HG03135 (cell line): ENCODE data around the gene HLA-F.
A peak's percentile ranks its signal among the peaks of the same experiment; 100 is the strongest.

Experiments used
- ATAC-seq: cut with Tn5 transposase; IDR thresholded peaks from one replicate; pipeline ENCODE4 v1.9.1; 2021; ENCODE audit warnings: mild to moderate bottlenecking, moderate library complexity; ENCODE audit not compliant: unreplicated experiment

HLA-F gene

DNA sequence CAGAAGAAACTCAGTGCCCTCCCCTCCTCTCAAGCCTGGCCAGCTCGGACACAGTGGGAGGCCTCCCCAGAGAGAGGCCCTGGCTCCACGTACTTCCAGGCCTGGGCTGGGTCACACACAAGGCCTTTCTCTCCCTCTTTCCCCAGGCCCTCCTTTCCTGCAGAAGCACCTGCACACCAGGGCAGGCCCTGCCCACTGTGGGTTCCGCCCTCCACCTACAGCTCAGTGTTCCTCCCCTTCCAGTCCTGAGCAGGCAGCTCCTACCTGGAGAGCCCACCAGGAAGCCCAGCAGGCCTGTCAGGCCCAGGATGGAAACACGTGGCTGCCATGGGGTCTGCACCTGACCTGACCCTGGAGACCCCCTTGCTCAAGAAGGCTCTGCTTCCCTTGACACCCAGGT, 18.9 kb downstream of the HLA-F start:
- no peak for ATAC-seq

DNA sequence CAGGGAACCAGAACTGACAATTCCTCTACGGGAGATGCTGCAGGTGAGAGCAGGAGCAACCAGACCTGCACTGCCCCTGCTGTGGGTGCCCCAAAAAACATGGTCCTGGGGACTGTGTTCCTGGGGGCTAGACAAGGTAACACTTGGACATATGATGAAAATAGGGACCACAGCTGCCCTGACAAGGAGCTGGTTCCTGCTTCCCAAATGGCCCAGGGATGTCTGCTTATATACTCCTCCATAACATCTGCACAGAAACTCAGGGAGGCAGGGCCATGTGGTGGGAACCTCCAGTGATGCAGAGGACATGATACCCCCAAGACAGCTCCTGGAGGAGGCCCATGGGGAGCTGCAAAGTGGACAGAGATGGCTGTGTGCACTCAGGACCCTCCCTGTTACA, 19.8 kb downstream of the HLA-F start:
- ATAC-seq, result no peak

DNA sequence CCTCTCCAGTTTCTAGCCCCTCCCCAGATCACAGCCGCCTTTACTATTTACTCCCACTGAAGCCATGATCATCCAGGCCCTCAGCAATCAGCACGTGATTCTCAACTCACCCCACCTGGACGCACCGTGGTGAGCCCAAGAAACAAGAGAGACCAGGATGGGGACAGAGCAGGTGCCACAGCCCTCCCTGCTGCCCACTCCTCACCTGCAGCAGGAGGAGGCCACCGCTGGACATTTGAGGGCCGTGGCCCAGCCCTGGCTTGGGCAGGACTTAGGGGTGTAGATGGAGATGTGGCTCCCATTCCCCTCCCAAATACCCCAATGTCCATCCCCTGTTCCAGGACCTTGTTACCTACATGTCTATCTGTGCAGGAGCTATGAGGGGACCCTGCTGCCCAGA, 20.3 kb downstream of the HLA-F start:
- ATAC-seq, result no peak

DNA sequence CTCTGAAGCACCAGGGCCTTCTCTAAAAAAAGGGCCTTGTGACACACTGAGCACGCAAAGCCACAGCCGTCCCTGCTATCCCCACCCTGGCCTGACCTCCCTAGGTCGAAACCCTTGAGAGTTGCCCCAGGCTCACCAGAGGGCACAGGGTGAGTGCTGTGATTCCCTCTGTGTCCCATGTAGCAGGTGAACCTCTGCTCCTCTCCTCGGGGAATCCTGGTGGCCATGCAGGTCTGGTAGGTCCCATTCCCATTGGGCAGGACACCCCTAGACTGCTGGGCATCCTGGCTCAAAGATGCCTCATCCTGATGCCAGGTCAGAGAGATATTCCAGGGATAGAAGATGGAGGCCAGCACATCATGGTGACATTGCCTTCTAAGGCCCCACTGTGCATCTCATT, 20.9 kb downstream of the HLA-F start:
- ATAC-seq, result no peak

DNA sequence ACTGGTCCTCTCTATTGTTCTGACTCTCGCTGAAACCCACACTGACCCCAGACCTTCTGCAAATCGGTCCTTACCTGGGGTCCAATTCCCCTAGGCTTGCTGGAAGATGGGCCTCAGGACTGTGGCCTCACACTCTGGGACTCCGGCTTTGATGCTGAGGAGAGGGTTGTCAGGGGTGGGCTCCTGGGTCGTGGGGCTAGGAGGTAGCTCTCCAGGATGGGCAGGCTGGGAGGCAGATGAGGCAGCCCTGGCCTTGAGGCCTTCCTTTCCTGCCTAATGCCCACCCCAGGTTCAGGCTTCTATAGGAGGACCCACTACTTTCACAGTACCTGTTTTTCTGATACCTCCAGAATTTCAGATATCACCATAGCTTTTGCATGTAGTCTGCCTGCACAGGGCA, 21.4 kb downstream of the HLA-F start:
- no peak for ATAC-seq

DNA sequence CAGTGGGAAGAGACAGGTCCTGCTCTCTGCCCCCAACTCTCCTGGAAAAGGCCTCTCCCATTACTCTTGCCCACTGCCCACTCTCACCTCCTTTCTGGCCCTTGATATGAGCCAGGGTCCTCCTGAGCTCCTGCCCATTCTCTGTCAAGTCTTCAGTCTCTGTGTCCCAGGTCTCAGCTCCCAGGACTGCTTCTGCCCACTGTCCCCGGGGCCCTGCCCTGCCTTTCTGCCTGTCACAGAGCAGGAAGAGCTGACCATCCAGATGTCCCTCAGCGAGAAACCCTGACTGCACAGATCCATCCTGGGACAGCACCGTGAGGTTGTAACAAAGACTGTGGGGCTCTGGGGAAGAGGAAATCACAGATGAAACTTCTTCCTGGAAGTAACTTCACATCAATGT, 22.2 kb downstream of the HLA-F start:
- no peak for ATAC-seq

DNA sequence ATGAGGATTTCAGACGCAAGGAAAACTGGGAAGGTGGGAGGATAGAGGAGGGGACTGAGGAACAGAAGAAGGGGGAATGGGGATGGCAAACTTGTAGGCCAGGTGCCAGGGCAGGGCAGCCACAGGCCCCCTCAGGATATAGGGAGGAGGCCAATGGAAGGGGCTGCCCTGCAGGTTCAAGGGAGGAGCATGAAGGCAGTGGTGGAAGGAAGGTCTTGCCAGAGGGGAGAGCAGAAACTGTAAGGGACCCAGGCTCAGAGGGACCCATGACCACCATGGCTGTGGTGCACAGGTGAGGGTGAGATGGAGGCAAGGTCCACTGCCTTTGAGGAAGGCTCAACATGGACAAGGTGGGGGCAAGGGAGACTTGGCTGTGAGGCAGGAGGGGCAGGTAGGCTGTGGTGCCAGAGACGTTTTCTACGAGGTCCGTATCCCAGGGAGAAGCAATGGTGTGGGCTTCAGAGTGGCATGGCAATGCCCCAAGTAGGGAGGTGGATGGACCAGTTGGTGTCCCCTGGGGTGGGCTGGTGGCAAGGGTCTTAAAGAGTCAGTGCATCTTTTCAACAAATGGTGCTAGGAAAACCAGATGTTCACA, 22.7 kb downstream of the HLA-F start:
- ATAC-seq, result no peak

DNA sequence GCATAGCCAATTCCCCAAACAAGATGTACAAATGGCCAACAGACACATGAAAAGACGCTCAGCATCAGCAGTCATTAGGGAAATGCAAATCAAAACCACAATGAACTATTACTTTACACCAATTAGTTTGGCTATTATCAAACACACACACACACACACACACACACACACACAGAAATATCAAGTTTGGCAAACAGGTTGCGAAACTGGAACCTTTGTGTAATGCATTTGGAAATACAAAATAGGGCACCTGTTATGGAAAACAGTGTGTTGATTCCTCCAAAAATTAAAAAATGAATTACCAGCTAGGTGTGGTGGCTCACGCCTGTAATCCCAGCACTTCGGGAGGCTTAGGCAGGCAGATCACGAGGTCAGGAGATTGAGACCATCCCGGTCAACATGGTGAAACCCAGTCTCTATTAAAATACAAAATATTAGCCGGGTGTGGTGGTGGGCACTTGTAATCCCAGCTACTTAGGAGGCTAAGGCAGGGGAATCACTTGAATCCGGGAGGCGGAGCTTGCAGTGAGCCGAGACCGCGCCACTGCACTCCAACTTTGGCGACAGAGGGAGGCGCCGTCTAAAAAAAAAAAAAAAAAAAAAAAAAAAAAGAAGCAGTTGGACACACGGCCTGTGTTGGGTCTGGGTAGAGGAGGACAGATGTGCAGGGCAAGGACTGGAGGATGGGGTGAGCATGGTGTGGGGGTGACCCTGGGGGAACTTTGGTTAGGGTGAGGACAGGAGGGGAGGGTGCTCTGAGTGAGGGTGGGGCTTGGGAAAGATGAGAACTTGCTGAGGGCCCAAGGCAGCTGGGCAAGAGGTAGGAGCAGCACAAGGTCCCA, 23.8 kb downstream of the HLA-F start:
- no peak for ATAC-seq

DNA sequence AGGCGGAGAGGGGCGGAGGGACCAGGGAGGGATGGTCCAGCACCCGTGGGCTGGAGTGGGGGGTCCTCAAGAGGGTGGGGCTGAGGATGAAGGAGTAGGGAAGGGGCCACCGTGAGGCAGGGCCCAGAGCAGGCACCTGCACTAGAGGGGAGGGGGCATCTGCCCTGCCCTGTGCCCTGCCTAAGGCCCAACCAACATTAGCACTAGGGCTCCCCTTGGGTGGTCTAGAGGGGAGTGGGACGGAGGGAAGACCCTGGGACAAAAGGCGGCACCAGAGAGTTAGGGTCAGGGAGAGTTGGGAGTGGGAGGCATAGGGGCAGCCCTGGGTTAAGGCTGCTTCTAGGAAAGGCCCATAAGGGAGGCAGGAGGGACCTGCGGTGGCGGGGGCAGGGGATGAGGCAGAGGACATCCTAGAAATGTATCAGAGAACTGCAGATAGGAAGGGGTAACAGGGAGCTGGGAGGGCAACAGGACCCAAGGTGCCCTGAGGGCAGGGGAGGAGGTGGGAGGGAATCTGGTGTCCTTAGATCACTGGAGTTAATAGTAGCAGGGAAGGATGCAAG, 24.5 kb downstream of the HLA-F start:
- ATAC-seq, result no peak

DNA sequence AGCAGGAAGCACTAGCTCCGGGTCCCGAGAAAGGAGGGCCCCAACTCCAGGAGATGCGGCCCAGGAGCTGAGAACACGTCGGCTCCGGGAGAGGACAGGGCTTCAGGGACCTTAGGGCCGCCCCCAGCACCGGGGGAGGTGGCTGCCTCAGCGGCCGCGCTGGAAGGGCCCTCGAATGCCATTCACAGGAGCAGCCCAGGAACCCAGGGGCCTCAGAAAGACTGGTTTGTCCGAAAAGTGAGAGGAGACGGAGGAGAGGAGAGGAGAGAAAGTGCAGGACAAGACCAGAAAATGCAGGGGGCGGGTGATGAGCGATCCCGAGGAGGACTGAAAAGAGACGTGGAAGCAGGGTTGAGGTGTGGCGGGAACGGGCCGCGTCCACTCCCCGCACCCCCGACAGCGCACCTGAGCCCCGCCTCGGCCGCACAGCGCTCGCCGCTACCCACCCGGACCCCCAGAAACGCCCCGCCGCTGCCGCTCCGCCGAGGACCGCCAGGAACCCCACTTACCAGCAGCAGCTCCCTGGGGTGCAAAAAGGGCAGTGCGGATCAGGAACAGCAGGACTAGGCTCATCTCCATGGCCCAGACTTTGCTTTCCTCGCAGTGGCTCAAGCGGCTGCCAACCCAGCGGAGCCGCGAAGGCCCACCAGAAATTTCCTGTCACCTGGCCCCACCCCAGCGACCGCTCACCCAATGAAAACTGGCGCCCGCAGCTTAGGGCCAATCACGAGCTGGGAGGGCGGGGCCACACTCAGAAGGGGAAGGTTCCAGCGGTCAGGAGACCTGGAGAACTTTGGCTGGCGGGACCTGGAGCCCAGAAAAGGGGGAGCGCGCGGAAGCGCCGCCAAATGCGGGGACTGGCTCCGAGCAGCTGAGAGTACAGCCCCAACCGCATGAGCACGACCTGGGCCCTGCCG, 25.4 kb downstream of the HLA-F start:
- ATAC-seq, result peak; percentile 56

DNA sequence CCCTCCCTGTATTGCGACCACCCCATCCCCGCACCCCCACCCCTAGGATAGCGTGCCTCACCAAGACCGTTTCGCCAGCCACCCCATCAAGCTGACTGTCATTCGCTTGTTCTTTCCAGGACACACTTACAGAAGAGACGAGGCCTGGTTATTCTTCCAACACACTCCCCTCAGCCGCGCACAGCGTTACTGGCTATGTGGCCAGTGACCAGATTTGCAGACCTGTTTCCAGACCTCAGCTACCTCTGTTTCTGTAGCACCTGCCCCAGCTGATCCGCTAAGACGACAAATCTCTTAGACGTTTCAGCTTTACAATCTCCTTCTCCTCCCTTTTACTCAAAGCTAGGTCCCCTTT, 26.1 kb downstream of the HLA-F start:
- ATAC-seq, result no peak

DNA sequence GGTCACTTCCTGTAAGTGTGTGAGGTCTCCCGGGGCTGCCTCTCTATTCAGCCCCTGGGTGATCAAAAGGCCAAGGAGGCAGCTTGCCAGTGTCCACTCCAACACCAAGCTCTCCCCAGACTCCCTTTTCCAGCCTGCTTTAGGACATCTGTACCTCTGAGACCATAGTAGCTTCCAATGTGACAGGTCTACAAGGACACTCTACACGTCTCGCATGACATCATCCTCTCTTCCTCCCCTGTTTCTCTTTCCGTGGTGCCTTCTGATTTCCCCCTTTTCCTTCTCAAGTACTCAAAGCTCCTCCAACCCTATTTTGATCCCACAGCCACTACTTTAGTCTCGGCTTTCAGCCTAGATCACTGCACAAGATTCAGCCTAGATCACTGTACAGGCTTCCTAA, 26.4 kb downstream of the HLA-F start:
- no peak for ATAC-seq

DNA sequence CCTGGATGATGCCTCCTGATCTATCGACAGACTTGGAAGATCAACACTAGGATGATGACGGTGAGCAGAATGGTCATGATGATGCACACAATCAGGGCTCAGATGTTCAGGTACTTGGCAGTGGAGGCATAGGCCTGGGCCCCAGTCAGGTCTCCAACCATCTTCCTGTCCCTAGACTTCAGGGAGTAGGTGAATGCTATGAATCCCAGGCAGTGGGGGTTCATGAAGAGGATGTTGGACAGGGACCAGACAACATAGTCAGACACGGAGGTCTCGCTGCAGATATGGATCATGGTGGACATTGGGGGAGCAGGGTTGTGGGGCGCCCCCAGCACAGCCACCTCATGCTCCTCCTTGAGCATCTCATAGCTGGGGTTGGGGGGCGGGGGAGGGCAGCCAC, 27.5 kb downstream of the HLA-F start:
- no peak for ATAC-seq

DNA sequence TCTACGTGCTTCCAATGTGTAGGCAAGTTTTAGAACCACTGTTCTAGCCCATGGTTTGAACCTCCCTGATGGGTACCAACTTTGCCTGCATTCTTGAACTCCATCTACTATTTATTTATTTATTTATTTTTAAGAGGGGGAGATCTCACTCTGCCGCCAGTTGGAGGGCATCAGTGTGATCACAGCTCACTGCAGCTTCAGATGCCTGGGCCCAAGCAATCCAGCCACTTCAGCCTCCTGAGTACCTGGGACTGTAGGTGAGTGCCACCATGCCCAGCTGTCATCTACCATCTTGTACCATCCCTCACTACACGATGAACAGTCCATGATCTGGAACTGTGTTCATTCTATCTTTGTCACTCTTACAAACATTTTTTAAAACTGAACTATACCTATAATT, 28.2 kb downstream of the HLA-F start:
- ATAC-seq, result no peak

DNA sequence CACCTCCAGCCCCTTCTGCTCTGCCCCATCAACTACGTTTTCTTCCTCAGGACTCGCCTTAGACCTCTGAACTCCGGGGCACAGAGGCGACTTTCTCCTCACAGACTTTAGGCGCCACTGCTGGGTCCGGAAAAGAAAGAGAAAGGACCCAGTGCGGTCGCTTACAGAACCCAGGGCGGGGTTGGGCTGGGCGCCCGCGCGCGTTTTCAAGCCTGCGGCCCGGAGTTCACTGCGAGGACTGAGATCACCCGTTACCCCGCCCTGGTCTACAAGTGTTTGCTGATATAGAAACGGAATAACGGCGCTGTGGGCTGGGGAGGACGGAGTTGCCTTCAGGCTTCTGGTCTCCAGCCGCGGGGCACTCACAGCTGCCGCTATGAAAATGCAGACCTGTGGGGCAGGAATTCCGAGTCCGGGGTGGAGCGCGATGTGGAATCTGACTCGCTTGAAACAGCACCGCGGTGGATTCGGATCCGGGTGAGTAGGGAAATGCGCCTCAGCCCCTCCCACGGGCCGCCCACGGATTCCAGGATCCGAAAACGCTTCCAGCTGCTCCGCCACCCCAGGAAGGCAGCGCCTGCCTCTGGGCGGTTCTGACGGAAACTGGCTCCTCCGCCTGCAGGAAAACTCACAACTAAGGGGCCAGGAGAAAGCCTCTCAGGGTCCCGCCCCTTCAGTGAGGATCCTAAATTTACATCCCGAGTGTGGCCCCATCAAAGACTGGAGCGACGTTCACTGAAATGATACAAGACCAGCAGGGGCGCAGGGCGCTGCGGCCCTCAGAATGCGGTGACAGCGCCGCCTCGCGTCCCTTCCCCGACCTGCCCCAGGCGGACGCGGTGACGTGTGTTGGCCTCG, 29.4 kb downstream of the HLA-F start:
- ATAC-seq, result peak; percentile 68

DNA sequence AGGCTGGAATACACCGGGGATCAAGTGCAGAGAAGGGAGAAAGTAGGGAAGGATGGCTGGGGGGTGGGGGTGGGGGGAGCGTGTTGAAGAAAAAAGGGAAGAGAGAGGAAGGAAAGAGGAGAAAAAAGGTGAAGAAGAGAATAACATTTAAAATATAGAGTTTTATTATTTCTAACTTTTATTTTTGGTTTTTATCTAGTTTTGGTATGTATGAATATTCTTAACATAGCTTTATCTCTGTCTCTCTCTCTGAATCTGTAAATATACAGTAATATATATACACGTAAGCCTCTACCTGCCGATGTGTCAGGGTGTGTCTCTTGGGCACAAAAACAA, 30.0 kb downstream of the HLA-F start:
- no peak for ATAC-seq

DNA sequence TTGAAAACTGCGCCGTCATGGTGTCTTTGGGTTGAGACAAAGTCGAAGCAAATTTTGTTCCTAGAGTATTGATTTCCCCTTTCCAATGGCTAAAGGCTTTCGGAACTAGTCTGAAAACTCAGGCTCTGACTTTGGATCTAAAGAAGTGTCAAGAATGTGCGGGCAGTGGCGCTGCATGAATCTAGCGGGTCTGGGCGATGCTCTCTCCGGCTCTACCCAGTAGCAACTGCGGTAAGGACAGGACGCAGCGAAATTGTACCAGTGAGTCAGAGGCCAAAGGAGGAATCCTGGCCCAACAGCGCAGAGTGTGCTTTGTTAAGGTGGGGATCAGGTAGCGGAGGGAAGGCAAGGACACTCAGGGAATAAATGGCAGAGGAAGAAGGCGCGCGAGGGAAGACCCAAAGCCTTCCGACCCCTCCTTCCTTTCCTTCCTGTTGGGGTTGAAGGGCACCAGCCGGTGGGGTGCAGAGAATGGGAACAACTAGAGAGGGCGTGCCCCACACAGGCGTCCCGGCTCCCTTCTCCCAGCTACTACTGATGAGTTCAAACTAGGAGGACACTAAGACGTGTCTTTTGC, 32.1 kb downstream of the HLA-F start:
- no peak for ATAC-seq

DNA sequence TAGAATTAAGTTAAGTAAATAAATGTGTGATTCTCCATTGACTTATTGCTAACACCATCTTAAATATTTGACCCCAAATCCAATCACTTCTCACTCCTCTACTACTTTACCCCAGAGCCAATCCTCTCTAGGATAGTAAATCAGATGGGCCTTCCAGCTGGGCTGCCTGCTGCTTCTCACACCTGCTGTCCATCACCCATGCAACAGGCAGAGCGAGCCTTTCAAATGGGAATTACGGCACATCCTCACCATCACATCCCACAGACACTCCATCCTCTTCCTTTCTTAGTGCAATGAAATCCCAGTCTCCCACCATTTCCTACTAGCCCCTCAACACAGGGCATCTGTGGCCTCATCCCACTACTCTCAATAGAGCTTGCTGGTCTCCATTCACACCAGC, 34.0 kb downstream of the HLA-F start:
- ATAC-seq, result no peak

DNA sequence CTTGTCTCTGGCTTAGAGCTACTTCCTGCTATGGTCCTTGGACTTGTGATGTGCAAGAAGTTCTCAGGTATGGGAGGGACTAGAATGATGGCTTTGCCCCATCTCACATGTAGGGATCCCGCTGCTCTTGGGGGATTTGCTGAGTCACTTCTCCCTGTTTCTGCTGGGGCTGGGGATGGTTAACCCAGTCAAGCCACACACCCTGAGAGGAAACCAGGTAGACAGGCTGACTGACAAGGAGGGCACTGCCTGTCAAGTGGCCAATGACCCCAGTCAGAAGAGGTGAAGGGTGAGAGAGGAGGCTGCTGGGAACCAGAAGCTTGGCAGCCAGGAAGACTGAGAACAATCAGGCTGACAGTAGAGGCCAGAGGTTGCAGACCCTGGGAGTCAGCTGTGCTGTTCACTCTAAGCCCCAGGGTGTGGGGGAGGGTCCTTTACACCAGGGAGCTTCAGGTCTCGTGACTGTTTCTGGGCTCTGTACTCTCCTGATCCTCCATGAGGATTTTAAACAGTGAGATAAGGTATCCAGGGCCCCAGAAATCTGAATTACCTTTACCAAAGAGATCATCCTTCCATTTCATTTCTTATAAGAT, 34.6 kb downstream of the HLA-F start:
- no peak for ATAC-seq

DNA sequence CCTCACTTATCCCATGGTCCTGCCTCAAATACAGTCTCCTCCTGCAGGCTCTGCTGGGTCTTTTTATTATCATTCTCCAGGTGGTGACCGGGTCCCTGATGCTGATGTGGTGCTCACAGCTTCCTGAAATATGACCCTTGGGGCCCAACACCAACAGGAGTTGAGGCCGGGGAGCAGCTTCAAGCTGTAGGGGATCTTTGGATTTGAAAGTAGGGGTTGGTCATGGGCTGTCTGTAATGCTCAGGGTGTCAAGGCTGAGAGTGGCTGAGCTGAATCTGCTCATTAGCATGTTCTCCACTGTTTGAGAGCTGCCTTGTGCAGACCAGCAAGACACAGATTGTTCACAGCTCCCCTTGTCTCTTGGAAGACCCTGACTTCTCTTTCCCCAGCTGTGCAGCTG, 35.5 kb downstream of the HLA-F start:
- no peak for ATAC-seq
